ENCODE results near the gene TFR2. TPM values are rescaled to one million over a fixed set of nuclear protein-coding genes. Genes with fewer than 3 reads are reported as not detected.

The TFR2 gene
- total and polyA plus RNA-seq, 9 of the 15 experiments (the other 6 are each of a cell fraction or from before 2014, with no cell fraction given), result 3.8 to 123 (median 51.1) TPM

DNA sequence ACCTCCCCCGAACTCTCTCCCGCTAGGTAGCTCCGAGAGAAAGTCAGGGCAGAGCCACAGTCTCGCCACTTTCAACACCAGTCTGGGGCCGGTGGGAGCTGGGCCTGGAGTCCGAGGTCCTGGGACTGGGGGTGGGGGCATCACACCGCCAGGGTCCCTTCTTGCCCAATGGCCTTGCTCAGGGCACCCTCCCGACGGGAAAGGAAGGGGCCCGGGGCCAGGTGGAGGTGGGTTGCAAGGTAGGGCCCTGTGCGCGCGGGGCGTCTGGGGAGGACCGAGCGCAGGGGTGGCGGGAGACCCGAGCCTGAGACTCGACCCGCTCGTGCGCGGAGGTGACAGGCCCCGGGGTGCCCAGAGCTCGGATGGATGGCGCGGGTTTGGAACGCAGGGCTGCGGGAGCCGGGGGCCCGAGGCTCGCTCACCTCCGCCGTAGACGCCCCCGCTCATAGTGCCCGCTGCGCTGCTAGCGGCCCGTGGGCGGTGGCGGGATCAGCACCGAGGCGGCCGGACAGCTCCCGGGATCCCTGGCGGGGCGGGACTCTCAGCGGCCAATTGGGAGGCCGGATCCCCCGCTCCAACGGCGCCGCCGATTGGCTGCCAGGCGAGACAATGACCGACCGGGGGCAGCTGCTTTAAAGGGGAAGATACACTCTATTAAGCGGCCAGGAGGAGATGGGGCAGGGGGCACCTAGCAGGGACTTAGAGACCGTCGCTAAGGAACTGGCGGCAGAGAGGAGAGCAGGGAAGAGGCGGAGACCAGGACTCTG, 14.7 kb upstream of the TFR2 start, which contains the start of gene ACTL6B (continued):
- TF ChIP-seq SRSF3 (IDR thresholded peaks at IDR 0.05; ENCODE audit: insufficient read depth, low read length) (no peak), ZNF12 (CRISPR knock-in tag; IDR thresholded peaks at IDR 0.05) (no peak; the same call in 1 of the 2 replicates), NFXL1 (CRISPR knock-in tag; IDR thresholded peaks at IDR 0.05) (no peak), FIP1L1 (IDR thresholded peaks at IDR 0.05; ENCODE audit: low read depth, low read length, poor library complexity, severe bottlenecking) (no peak), SIRT6 (IDR thresholded peaks at IDR 0.05; ENCODE audit: low read depth, low read length) (no peak), ZNF23 (CRISPR knock-in tag; IDR thresholded peaks at IDR 0.05) (no peak), AFF4 (CRISPR knock-in tag; IDR thresholded peaks at IDR 0.05) (peak; percentile 87), TSC22D4 (tag; IDR thresholded peaks at IDR 0.05) (no peak), GATAD2B (IDR thresholded peaks at IDR 0.05; ENCODE audit: borderline replicate concordance) (no peak), TAL1 (IDR thresholded peaks at IDR 0.05) (no peak), JUN (IDR thresholded peaks at IDR 0.05; ENCODE audit: borderline replicate concordance, low read depth, low read length) (no peak; the same call in 1 of the 2 replicates), JUN (CRISPR knock-in tag; IDR thresholded peaks at IDR 0.05; ENCODE audit: borderline replicate concordance) (peak; percentile 76; the same call in 1 of the 2 replicates), EWSR1 (IDR thresholded peaks at IDR 0.05; ENCODE audit: borderline replicate concordance, low read depth, partially characterized antibody) (no peak)
- TF ChIP-seq, protein P1, sequence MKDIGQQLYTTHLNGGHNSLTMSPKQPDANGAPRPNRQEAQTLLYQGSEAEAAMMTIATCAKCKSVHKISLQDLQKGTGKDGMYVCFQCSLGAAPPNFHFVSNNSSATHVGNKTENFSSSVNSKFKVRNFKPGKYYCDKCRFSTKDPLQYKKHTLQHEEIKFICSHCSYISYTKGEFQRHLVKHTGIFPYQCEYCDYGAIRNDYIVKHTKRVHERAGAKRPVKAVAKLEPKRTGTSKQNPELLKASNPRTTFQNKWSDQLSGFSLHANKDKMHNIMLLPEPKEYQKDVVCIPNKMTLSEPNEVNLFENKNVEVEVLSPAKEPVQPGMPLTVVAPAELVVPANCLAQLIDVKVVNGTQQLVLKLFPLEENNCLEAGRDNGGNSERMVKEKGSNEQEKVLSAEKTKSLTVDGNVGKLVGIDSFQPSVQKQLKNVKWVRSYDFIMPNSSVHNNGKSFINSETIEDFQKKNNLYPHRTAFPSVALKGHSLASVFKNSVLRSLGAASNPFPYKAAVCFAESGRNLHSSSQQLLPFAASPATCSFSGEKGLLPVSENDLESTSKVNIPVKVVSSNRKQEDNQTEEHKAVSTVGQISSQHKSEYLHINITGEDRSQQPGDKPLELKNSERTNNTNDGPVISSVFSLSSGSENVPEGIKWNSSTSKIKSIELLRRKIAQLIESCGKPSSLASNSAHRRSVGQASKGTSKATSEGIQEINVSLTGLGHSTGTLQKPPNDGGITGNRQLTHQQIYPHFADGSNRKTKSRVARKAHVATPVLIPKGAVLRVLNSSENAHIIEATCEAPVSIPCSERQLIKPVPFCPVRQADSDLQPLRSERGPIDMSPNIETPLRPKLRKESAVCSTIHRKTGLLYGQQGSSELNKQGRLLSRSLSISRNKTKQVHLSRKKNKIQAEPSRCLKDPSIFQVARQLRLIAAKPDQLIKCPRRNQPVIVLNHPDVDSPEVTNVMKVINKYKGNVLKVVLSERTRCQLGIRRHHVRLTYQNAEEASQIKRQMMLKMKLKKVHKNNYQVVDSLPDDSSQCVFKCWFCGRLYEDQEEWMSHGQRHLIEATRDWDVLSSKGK (CRISPR knock-in tag; IDR thresholded peaks at IDR 0.05), result no peak
- TF ChIP-seq, protein P2, sequence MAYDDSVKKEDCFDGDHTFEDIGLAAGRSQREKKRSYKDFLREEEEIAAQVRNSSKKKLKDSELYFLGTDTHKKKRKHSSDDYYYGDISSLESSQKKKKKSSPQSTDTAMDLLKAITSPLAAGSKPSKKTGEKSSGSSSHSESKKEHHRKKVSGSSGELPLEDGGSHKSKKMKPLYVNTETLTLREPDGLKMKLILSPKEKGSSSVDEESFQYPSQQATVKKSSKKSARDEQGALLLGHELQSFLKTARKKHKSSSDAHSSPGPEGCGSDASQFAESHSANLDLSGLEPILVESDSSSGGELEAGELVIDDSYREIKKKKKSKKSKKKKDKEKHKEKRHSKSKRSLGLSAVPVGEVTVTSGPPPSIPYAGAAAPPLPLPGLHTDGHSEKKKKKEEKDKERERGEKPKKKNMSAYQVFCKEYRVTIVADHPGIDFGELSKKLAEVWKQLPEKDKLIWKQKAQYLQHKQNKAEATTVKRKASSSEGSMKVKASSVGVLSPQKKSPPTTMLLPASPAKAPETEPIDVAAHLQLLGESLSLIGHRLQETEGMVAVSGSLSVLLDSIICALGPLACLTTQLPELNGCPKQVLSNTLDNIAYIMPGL (CRISPR knock-in tag; IDR thresholded peaks at IDR 0.05), result peak; percentile 94
- TF ChIP-seq, protein P3, sequence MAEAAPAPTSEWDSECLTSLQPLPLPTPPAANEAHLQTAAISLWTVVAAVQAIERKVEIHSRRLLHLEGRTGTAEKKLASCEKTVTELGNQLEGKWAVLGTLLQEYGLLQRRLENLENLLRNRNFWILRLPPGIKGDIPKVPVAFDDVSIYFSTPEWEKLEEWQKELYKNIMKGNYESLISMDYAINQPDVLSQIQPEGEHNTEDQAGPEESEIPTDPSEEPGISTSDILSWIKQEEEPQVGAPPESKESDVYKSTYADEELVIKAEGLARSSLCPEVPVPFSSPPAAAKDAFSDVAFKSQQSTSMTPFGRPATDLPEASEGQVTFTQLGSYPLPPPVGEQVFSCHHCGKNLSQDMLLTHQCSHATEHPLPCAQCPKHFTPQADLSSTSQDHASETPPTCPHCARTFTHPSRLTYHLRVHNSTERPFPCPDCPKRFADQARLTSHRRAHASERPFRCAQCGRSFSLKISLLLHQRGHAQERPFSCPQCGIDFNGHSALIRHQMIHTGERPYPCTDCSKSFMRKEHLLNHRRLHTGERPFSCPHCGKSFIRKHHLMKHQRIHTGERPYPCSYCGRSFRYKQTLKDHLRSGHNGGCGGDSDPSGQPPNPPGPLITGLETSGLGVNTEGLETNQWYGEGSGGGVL (CRISPR knock-in tag; IDR thresholded peaks at IDR 0.05), result no peak

Data from K562 (cell line).